SK-N-SH (cell line): Measurements from ENCODE around the gene DDIT4. TPM values are rescaled to one million over a fixed set of nuclear protein-coding genes. Genes with fewer than 3 reads are reported as not detected.

Experiments used
- CTCF ChIA-PET: fragments of 300-600, 350-600 bp; formaldehyde crosslinking; extraction: SDS; loops from one replicate; lab custom pipeline; 2021; lab: Yijun Ruan, JAX
- POLR2A ChIA-PET: fragments of 350-600 bp; sonication (Branson Sonifier 250); formaldehyde crosslinking; extraction: SDS; loops from one replicate; lab custom pipeline; 2020; ENCODE audit warnings: antibody characterized with exemption, inconsistent platforms; lab: Yijun Ruan, JAX
- DNase-seq: peaks from one replicate; pipeline ENCODE4 v3.0.0; 2012
- H2AFZ ChIP-seq: fragments of 200-600 bp; sonication (generic); 2 replicates; pipeline ENCODE4 v1.8.1; 2016; ENCODE audit warnings: antibody characterized with exemption, mild to moderate bottlenecking, low read depth
- H3F3A ChIP-seq: fragments of 200-600 bp; sonication (generic); replicated peaks from 2 replicates; pipeline ENCODE3; 2016; ENCODE audit warnings: antibody characterized with exemption, mild to moderate bottlenecking; ENCODE audit not compliant: insufficient read depth
- H3K27ac ChIP-seq, 2 experiments: fragments of 200-500 bp in 1 of 2; fragments of 200-600 bp in 1 of 2; sonication (Bioruptor generic) in 1 of 2; sonication (generic), shearing (Covaris generic) in 1 of 2; 2 replicates each; pipeline versions ENCODE4 v1.5.1 to v1.6.1; 2014 to 2016; ENCODE audit warnings: low read depth in 2 of 2, inconsistent platforms in 1 of 2, low read length in 1 of 2, mild to moderate bottlenecking in 1 of 2, mixed read lengths in 1 of 2
- H3K27me3 ChIP-seq: fragments of 200-600 bp; sonication (generic), shearing (Covaris generic); 2 replicates; pipeline ENCODE4 v1.6.1; 2016; ENCODE audit warnings: mixed run types; ENCODE audit not compliant: insufficient read depth
- H3K36me3 ChIP-seq, 2 experiments: fragments of 200-500 bp in 1 of 2; fragments of 200-600 bp in 1 of 2; sonication (Bioruptor generic) in 1 of 2; sonication (generic) in 1 of 2; replicated peaks in 1 of 2; 2 replicates each; pipeline versions ENCODE3 to v1.5.1; 2014 to 2016; ENCODE audit warnings: low read length in 1 of 2, mild to moderate bottlenecking in 1 of 2; ENCODE audit not compliant: insufficient read depth in 2 of 2, control insufficient read depth in 1 of 2
- H3K4me1 ChIP-seq, 2 experiments: fragments of 200-500 bp in 1 of 2; fragments of 200-600 bp in 1 of 2; sonication (Bioruptor generic) in 1 of 2; sonication (generic), shearing (Covaris generic) in 1 of 2; 2 replicates each; pipeline versions ENCODE4 v1.5.1 to v1.6.1; 2014 to 2016; ENCODE audit warnings: low read depth in 1 of 2, low read length in 1 of 2, mixed run types in 1 of 2; ENCODE audit not compliant: insufficient read depth in 2 of 2, control insufficient read depth in 1 of 2
- H3K4me2 ChIP-seq: fragments of 200-600 bp; sonication (generic), shearing (Covaris generic); 2 replicates; pipeline ENCODE4 v1.6.1; 2017; ENCODE audit warnings: mixed run types
- H3K4me3 ChIP-seq, 2 experiments: fragments of 200-500 bp in 1 of 2; fragments of 200-600 bp in 1 of 2; sonication (Bioruptor generic) in 1 of 2; sonication (generic), shearing (Covaris generic) in 1 of 2; 2 replicates each; pipeline versions ENCODE4 v1.5.1 to v1.8.1; 2014 to 2016; ENCODE audit warnings: low read depth in 2 of 2, inconsistent platforms in 1 of 2, low read length in 1 of 2, mild to moderate bottlenecking in 1 of 2, mixed read lengths in 1 of 2, moderate library complexity in 1 of 2
- H3K79me2 ChIP-seq: fragments of 200-600 bp; sonication (generic); 2 replicates; pipeline ENCODE4 v1.8.1; 2017; ENCODE audit warnings: mild to moderate bottlenecking; ENCODE audit not compliant: insufficient read depth
- H3K9ac ChIP-seq: fragments of 200-600 bp; sonication (generic); 2 replicates; pipeline ENCODE4 v1.6.1; 2017; ENCODE audit warnings: mixed run types
- H3K9me2 ChIP-seq: fragments of 200-600 bp; sonication (generic); 2 replicates; pipeline ENCODE4 v1.6.1; 2017; ENCODE audit warnings: mixed run types
- H3K9me3 ChIP-seq: fragments of 200-600 bp; sonication (generic); 2 replicates; pipeline ENCODE4 v1.6.1; 2017; ENCODE audit warnings: mixed run types, mild to moderate bottlenecking, moderate library complexity
- H4K20me1 ChIP-seq: fragments of 200-600 bp; sonication (generic); 2 replicates; pipeline ENCODE4 v1.6.1; 2017; ENCODE audit warnings: mild to moderate bottlenecking, mixed run types; ENCODE audit not compliant: insufficient read depth
- ELF1 ChIP-seq: IDR thresholded peaks from 2 replicates; pipeline ENCODE4 v1.4.0; 2012
- FOSL2 ChIP-seq: IDR thresholded peaks from 2 replicates; pipeline ENCODE4 v1.4.0; 2012; ENCODE audit warnings: low read depth, mild to moderate bottlenecking, moderate library complexity, borderline replicate concordance
- GATA2 ChIP-seq: sonication (generic); formaldehyde crosslinking; IDR thresholded peaks from 2 replicates; pipeline ENCODE4 v1.5.0; 2020; ENCODE audit warnings: mild to moderate bottlenecking, missing genetic modification reagents
- MXI1 ChIP-seq: IDR thresholded peaks from 2 replicates; pipeline ENCODE4 v1.6.1; 2012; ENCODE audit warnings: mild to moderate bottlenecking, low read depth, low read length, improper control_type of control experiment
- NFIC ChIP-seq: IDR thresholded peaks from 2 replicates; pipeline ENCODE4 v1.4.0; 2012; ENCODE audit warnings: borderline replicate concordance
- RAD21 ChIP-seq: IDR thresholded peaks from 2 replicates; pipeline ENCODE4 v1.6.1; 2012; ENCODE audit warnings: mild to moderate bottlenecking, low read length
- RCOR1 ChIP-seq: fragments of 150-350 bp; IDR thresholded peaks from 2 replicates; pipeline ENCODE4 v1.6.1; 2017; ENCODE audit warnings: antibody characterized with exemption, low read length
- RFX5 ChIP-seq: IDR thresholded peaks from 2 replicates; pipeline ENCODE4 v1.6.1; 2012; ENCODE audit warnings: mild to moderate bottlenecking, improper control_type of control experiment, low read length
- RXRA ChIP-seq: IDR thresholded peaks from 2 replicates; pipeline ENCODE4 v1.4.0; 2012; ENCODE audit warnings: low read depth, mild to moderate bottlenecking, borderline replicate concordance
- TCF12 ChIP-seq: IDR thresholded peaks from 2 replicates; pipeline ENCODE4 v1.4.0; 2012
- WGBS: methylation state at CpG from one replicate; pipeline ENCODE4 v1.1.6; 2017; ENCODE audit warnings: low lambda C conversion rate; 5-methylcytosine and 5-hydroxymethylcytosine counted together
- polyA plus RNA-seq, 3 experiments: library from polyadenylated mRNA; depleted of rRNA; stranded (reverse); fragments of >200 nt; gene quantifications; 2 replicates each; pipeline ENCODE4 v1.2.3, GENCODE V29; 2012
- TF ChIP-seq, protein P1 (sequence below): fragments of 150-350 bp; IDR thresholded peaks from 2 replicates; pipeline ENCODE4 v1.6.1; 2016; ENCODE audit warnings: mild to moderate bottlenecking, low read depth, low read length
- TF ChIP-seq, protein P2 (sequence below): IDR thresholded peaks from 2 replicates; pipeline ENCODE4 v1.4.0; 2012; ENCODE audit warnings: low read depth, borderline replicate concordance
- TF ChIP-seq, protein P3 (sequence below): IDR thresholded peaks from 2 replicates; pipeline ENCODE4 v1.4.0; 2012; ENCODE audit warnings: low read depth, borderline replicate concordance
- TF ChIP-seq, protein P4 (sequence below): fragments of 150-350 bp; IDR thresholded peaks from 2 replicates; pipeline ENCODE4 v1.6.1; 2017; ENCODE audit warnings: antibody characterized with exemption, low read length, low read depth, borderline replicate concordance

Gene DDIT4
- polyA plus RNA-seq, 1 of the 3 experiments (the other 2 are of a cell fraction): 24.9 TPM

DNA sequence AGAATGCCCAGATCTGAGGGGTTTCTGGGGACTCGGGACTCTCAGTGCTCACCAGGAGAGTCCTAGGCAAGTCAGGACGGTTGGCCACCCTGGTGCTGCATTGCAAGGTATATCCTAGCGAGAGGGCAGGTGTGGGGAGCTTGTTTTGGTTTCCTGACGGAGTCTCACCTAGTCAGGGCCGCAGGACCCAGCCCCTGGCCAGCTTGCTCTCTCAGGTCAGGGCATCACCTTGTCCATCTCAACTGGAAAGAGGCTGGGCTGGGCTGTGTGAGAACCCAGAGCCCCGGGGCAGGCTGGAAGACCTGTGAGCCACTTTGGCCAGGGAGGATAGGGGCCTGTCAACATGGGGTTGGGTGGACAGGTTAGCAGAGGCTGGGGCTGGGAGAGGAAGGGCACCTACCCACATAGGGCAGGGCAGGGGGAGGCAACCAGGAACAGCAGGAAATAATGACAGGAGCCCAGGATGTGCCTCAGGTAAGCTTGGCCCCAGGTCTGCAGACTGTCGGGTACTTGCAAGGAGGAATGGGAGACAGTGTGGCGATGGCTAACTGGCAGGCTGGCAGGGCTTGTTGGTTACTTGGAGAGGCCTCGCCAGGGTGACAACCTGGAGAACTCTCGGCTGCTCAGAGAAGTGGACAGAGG is 49.5 kb downstream of the DDIT4 start:
- Histone ChIP-seq H3K36me3 (no peaks in the 10 kb centered on the region), H3K4me2 (no peak overlapping the region), H3K27ac (peak overlapping the region in 1 of 2 experiments; percentile 97; a peak in 1 of 4 replicates), H3K27me3 (no peaks in the 10 kb centered on the region), H3K9me3 (no peaks in the 10 kb centered on the region), H3K4me3 (no peak overlapping the region), H3K79me2 (no peaks in the 10 kb centered on the region), H3K9me2 (no peaks in the 10 kb centered on the region), H3K4me1 (peaks cover 36 to 71% of the 10 kb centered on the region in 2 experiments), H4K20me1 (no peaks in the 10 kb centered on the region), H3K9ac (no peak overlapping the region), H2AFZ (no peak overlapping the region), H3F3A (peaks cover 19% of the 10 kb centered on the region)
- ChIA-PET CTCF (interaction anchor here (0.7 to 4.5 kb wide), 3 partner anchors 12 to 65 kb away, joined by 3 to 31 read pairs (median 3); partner anchors contain the start of gene DDIT4), POLR2A (interaction anchor here (1.3 to 10.9 kb wide), 2 partner anchors 49 to 75 kb away, joined by 3 to 188 read pairs; partner anchors contain the start of gene DDIT4)
- DNase-seq: no peak
- 100% methylated on average over 3 of the region's 10 CpGs for WGBS
- no peak for TF ChIP-seq RCOR1
- no peak for TF ChIP-seq FOSL2
- TF ChIP-seq, protein P1, sequence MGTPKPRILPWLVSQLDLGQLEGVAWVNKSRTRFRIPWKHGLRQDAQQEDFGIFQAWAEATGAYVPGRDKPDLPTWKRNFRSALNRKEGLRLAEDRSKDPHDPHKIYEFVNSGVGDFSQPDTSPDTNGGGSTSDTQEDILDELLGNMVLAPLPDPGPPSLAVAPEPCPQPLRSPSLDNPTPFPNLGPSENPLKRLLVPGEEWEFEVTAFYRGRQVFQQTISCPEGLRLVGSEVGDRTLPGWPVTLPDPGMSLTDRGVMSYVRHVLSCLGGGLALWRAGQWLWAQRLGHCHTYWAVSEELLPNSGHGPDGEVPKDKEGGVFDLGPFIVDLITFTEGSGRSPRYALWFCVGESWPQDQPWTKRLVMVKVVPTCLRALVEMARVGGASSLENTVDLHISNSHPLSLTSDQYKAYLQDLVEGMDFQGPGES: no peak
- TF ChIP-seq ELF1: no peak
- TF ChIP-seq, protein P2, sequence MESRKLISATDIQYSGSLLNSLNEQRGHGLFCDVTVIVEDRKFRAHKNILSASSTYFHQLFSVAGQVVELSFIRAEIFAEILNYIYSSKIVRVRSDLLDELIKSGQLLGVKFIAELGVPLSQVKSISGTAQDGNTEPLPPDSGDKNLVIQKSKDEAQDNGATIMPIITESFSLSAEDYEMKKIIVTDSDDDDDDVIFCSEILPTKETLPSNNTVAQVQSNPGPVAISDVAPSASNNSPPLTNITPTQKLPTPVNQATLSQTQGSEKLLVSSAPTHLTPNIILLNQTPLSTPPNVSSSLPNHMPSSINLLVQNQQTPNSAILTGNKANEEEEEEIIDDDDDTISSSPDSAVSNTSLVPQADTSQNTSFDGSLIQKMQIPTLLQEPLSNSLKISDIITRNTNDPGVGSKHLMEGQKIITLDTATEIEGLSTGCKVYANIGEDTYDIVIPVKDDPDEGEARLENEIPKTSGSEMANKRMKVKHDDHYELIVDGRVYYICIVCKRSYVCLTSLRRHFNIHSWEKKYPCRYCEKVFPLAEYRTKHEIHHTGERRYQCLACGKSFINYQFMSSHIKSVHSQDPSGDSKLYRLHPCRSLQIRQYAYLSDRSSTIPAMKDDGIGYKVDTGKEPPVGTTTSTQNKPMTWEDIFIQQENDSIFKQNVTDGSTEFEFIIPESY: no peak
- no peak for TF ChIP-seq GATA2 (CRISPR knock-in tag)
- TF ChIP-seq, protein P3, sequence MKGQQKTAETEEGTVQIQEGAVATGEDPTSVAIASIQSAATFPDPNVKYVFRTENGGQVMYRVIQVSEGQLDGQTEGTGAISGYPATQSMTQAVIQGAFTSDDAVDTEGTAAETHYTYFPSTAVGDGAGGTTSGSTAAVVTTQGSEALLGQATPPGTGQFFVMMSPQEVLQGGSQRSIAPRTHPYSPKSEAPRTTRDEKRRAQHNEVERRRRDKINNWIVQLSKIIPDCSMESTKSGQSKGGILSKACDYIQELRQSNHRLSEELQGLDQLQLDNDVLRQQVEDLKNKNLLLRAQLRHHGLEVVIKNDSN: no peak
- TF ChIP-seq TCF12: no peak
- no peak for TF ChIP-seq NFIC
- no peak for TF ChIP-seq RXRA
- TF ChIP-seq, protein P4, sequence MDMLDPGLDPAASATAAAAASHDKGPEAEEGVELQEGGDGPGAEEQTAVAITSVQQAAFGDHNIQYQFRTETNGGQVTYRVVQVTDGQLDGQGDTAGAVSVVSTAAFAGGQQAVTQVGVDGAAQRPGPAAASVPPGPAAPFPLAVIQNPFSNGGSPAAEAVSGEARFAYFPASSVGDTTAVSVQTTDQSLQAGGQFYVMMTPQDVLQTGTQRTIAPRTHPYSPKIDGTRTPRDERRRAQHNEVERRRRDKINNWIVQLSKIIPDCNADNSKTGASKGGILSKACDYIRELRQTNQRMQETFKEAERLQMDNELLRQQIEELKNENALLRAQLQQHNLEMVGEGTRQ: no peak
- TF ChIP-seq MXI1: no peak
- no peak for TF ChIP-seq RAD21
- no peak for TF ChIP-seq RFX5
